PC-3 (cell line): ENCODE measurements around the gene ZNF22. TPM values are rescaled to one million over a fixed set of nuclear protein-coding genes. Genes with fewer than 3 reads are reported as not detected.

Source experiments
- ATAC-seq: fragments of 200-7000 bp; cut with Tn5 transposase; 2 replicates; pipeline ENCODE4 v1.9.1; 2020; ENCODE audit warnings: mild to moderate bottlenecking, moderate library complexity
- BruUV-seq: library from RNA; stranded (reverse); fragments of 400-500 nt; replicated peaks from 2 replicates; lab custom pipeline; 2021; lab: Mats Ljungman, UMichigan
- CTCF ChIA-PET: fragments of 300-600 bp; sonication (Branson Sonifier 250); formaldehyde crosslinking; loops from one replicate; lab custom pipeline; 2022; ENCODE audit warnings: antibody characterized with exemption; lab: Charles Lee
- POLR2A ChIA-PET: fragments of 300-600 bp; sonication (Branson Sonifier 250); formaldehyde crosslinking; loops from one replicate; lab custom pipeline; 2022; ENCODE audit warnings: antibody characterized with exemption; ENCODE audit not compliant: unreplicated experiment; lab: Charles Lee
- DNase-seq: peaks from one replicate; pipeline ENCODE4 v3.0.0-alpha.2; 2015
- H2AFZ ChIP-seq: fragments of 300-600 bp; sonication (generic); 2 replicates; pipeline ENCODE4 v1.6.0; 2016; ENCODE audit warnings: antibody characterized with exemption, low read length
- H3F3A ChIP-seq: fragments of 300-600 bp; sonication (generic); one replicate; pipeline ENCODE4 v1.6.0; 2017; ENCODE audit warnings: antibody characterized with exemption, low read length, control low read depth, mild to moderate bottlenecking; ENCODE audit not compliant: unreplicated experiment
- H3K27ac ChIP-seq: fragments of 300-600 bp; sonication (generic); 2 replicates; pipeline ENCODE4 v1.5.1; 2016; ENCODE audit warnings: mild to moderate bottlenecking, low read length
- H3K27me3 ChIP-seq: fragments of 300-600 bp; sonication (generic); 2 replicates; pipeline ENCODE4 v1.6.1; 2016; ENCODE audit warnings: low read length, mixed read lengths
- H3K36me3 ChIP-seq: fragments of 300-600 bp; sonication (generic); 2 replicates; pipeline ENCODE4 v1.6.1; 2016; ENCODE audit warnings: low read depth, mixed run types, low read length, mixed read lengths
- H3K4me1 ChIP-seq: fragments of 300-600 bp; sonication (generic); 2 replicates; pipeline ENCODE4 v1.5.1; 2016; ENCODE audit warnings: low read length; ENCODE audit not compliant: insufficient read depth
- H3K4me2 ChIP-seq: fragments of 300-600 bp; sonication (generic); 2 replicates; pipeline ENCODE4 v1.6.0; 2016; ENCODE audit warnings: low read length
- H3K4me3 ChIP-seq: fragments of 300-600 bp; sonication (generic); 2 replicates; pipeline ENCODE4 v1.5.1; 2016; ENCODE audit warnings: mild to moderate bottlenecking, low read length, mixed read lengths
- H3K79me2 ChIP-seq: fragments of 300-600 bp; sonication (generic); 2 replicates; pipeline ENCODE4 v1.6.1; 2017; ENCODE audit warnings: low read length, mixed read lengths
- H3K9ac ChIP-seq: fragments of 300-600 bp; sonication (generic); 2 replicates; pipeline ENCODE4 v1.6.0; 2016; ENCODE audit warnings: mild to moderate bottlenecking, low read length
- H3K9me2 ChIP-seq: fragments of 300-600 bp; sonication (generic); replicated peaks from 2 replicates; pipeline ENCODE4 v1.6.1; 2016; ENCODE audit warnings: mixed run types, low read length, mixed read lengths
- H3K9me3 ChIP-seq: fragments of 300-600 bp; sonication (generic); 2 replicates; pipeline ENCODE4 v1.6.1; 2016; ENCODE audit warnings: low read length, mixed read lengths
- H4K20me1 ChIP-seq: fragments of 300-600 bp; sonication (generic); 2 replicates; pipeline ENCODE4 v1.6.1; 2016; ENCODE audit warnings: low read length, mixed read lengths
- EZH2 ChIP-seq: fragments of 300-600 bp; sonication (generic); IDR thresholded peaks from one replicate; pipeline ENCODE4 v1.6.1; 2017; ENCODE audit warnings: antibody characterized with exemption, mild to moderate bottlenecking, low read length; ENCODE audit not compliant: unreplicated experiment
- EZH2phosphoT487 ChIP-seq: fragments of 300-600 bp; sonication (generic); IDR thresholded peaks from 2 replicates; pipeline ENCODE4 v1.6.1; 2018; ENCODE audit warnings: mild to moderate bottlenecking, antibody characterized with exemption, low read length, borderline replicate concordance
- intact Hi-C: fragments of 100-400 bp; cut with micrococcal nuclease; formaldehyde crosslinking; loops from 2 replicates; pipeline ENCODE4 v1.9.0; 2023
- total RNA-seq: library from RNA; depleted of rRNA; stranded (reverse); fragments of >200 nt; gene quantifications from 2 replicates; pipeline ENCODE4 v1.2.3, GENCODE V29; 2014
- TF ChIP-seq, protein P1 (sequence below): fragments of 300-600 bp; sonication (generic); conservative IDR thresholded peaks from 2 replicates; pipeline ENCODE4 v1.5.1; 2017; ENCODE audit warnings: antibody characterized with exemption, low read depth, mild to moderate bottlenecking, low read length

Gene ZNF22
- total RNA-seq, 1 experiment from 2014 or later, result 24.8 TPM

DNA sequence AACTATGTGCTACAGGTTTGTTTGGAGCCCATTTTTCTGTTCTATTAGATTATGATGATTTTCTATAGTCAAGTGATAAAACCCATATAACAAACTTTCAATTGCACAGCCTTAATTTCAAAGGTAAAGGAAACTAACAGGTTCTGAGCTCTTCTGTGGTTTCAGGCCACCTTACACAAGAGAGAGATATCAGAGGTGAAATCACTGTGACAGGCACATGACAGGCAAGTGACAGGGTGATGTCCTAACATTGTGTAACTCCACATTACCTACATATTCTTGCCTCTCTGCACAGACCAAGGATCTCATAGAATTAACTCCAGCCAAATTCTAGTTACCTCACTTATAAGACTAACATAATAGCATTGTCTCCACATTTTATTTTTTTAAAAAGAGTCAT, 35.0 kb downstream of the ZNF22 start:
- H2AFZ ChIP-seq, result no peak overlapping the region
- no peaks in the 10 kb centered on the region for H3K36me3 ChIP-seq
- 0 out of 2 replicates have a peak, but pooled peaks cover 8% of the 10 kb centered on the region for H3K9me3 ChIP-seq
- no peak overlapping the region for H3K9ac ChIP-seq
- no peak overlapping the region for H3K4me3 ChIP-seq
- H4K20me1 ChIP-seq, result no peaks in the 10 kb centered on the region
- no peak for ATAC-seq
- ChIA-PET CTCF (no interaction called here), POLR2A (no interaction called here)
- no peak for DNase-seq
- H3K27ac ChIP-seq, result no peak overlapping the region
- H3K79me2 ChIP-seq, result no peaks in the 10 kb centered on the region
- BruUV-seq, result no TSS peak
- no peaks in the 10 kb centered on the region for H3F3A ChIP-seq
- H3K4me2 ChIP-seq, result no peak overlapping the region
- H3K9me2 ChIP-seq, result no peaks in the 10 kb centered on the region
- no peaks in the 10 kb centered on the region for H3K4me1 ChIP-seq
- TF ChIP-seq EZH2phosphoT487, result no peak
- TF ChIP-seq, protein P1, sequence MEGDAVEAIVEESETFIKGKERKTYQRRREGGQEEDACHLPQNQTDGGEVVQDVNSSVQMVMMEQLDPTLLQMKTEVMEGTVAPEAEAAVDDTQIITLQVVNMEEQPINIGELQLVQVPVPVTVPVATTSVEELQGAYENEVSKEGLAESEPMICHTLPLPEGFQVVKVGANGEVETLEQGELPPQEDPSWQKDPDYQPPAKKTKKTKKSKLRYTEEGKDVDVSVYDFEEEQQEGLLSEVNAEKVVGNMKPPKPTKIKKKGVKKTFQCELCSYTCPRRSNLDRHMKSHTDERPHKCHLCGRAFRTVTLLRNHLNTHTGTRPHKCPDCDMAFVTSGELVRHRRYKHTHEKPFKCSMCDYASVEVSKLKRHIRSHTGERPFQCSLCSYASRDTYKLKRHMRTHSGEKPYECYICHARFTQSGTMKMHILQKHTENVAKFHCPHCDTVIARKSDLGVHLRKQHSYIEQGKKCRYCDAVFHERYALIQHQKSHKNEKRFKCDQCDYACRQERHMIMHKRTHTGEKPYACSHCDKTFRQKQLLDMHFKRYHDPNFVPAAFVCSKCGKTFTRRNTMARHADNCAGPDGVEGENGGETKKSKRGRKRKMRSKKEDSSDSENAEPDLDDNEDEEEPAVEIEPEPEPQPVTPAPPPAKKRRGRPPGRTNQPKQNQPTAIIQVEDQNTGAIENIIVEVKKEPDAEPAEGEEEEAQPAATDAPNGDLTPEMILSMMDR, result no peak
- no peak for TF ChIP-seq EZH2
- peaks cover 4% of the 10 kb centered on the region; the same call in 1 of the 2 replicates for H3K27me3 ChIP-seq
- intact Hi-C loops, result no loop called here

DNA sequence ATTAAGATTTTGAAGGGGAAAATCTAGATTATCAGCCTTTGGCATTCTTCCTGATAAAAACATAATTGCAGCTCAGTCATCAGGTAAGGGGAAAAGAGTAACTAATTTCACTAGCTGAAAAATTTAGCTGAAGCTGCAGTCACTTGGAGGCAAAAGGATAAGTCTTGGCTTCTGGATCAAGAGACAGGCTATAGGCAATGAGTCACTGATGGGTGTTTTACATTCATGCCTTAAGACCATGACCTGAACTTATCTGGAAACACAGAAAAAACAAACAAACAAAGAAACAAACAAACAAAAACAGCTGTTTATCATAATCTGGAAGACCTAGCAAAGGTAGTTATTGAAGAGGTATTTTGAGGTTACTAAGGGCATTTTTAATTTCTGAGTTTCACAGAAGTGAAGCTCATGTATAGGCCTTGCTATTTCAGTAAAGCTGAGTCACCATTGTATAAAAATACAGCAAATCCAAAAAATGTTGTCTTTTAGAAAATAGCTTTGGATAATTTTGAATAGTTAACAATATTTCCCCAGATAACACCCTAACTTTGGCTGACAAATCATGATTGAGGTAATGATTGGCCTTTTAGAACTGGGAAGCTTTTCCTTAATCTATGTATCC, 40.3 kb downstream of the ZNF22 start:
- H3K79me2 ChIP-seq, result no peaks in the 10 kb centered on the region
- TF ChIP-seq EZH2phosphoT487 (no peak), EZH2 (no peak)
- TF ChIP-seq, protein P1, result no peak
- DNase-seq, result no peak
- peaks cover 8% of the 10 kb centered on the region; the same call in 1 of the 2 replicates for H3K27me3 ChIP-seq
- H4K20me1 ChIP-seq, result no peaks in the 10 kb centered on the region
- H3K9me3 ChIP-seq, result no peaks in the 10 kb centered on the region
- intact Hi-C loops, result no loop called here
- no peaks in the 10 kb centered on the region for H3K36me3 ChIP-seq
- ATAC-seq, result no peak
- H3K4me1 ChIP-seq, result no peaks in the 10 kb centered on the region
- ChIA-PET CTCF (no interaction called here), POLR2A (no interaction called here)
- H3K9me2 ChIP-seq, result no peaks in the 10 kb centered on the region
- no peaks in the 10 kb centered on the region for H3F3A ChIP-seq
- no peak overlapping the region for H3K4me2 ChIP-seq
- no peak overlapping the region for H3K27ac ChIP-seq
- no peak overlapping the region for H3K9ac ChIP-seq
- H3K4me3 ChIP-seq, result no peak overlapping the region
- H2AFZ ChIP-seq, result no peak overlapping the region
- BruUV-seq, result no TSS peak

DNA sequence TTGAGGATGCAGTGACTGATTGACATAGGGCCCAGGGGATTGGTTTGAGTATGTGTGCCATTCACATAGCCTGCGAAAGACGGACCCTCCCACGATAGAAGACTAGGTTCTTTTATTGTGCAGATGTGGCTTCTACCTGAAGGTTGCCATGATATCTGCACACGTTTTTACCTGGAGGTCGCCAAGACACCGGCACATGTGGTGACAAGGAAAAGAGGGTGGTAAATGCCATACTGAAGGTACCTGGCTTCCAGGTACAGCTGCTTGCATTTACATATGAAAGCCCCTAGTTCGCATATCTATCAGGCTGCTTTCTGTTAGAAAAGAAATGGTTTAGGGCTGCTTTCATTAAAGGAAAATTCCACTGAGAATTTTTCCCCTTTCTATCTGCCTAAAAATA, 43.6 kb downstream of the ZNF22 start:
- Histone ChIP-seq H3K36me3 (no peaks in the 10 kb centered on the region), H3K9me3 (peaks cover 3% of the 10 kb centered on the region; the same call in 1 of the 2 replicates), H3K27me3 (peaks cover 22% of the 10 kb centered on the region; the same call in 1 of the 2 replicates), H3K9me2 (no peaks in the 10 kb centered on the region), H4K20me1 (no peaks in the 10 kb centered on the region), H3K4me2 (no peak overlapping the region), H3K27ac (no peak overlapping the region), H3K79me2 (no peaks in the 10 kb centered on the region), H3F3A (no peaks in the 10 kb centered on the region), H3K4me1 (no peaks in the 10 kb centered on the region), H3K4me3 (no peak overlapping the region), H2AFZ (no peak overlapping the region), H3K9ac (no peak overlapping the region)
- no peak for ATAC-seq
- ChIA-PET CTCF (no interaction called here), POLR2A (no interaction called here)
- intact Hi-C loops, result no loop called here
- no peak for TF ChIP-seq EZH2
- TF ChIP-seq EZH2phosphoT487, result no peak
- TF ChIP-seq, protein P1, result no peak
- BruUV-seq, result no TSS peak
- DNase-seq, result no peak
